ENCODE results near the gene GLIS1. TPM values are rescaled to one million over a fixed set of nuclear protein-coding genes. Genes with fewer than 3 reads are reported as not detected.

Gene GLIS1
- total RNA-seq, 1 experiment from 2014 or later = 0.28 TPM

GRCh38 chr1:53550201-53550741, 188.7 kb downstream of the GLIS1 start:
- DNase-seq = no peak
- no peak overlapping the region for H3K23ac ChIP-seq (ENCODE audit: insufficient read length, low read depth, low read length)
- no peak overlapping the region for H3K56ac ChIP-seq (ENCODE audit: insufficient read length, low read depth, low read length)
- no CpG with 5 or more reads among the region's 7 CpGs for WGBS (ENCODE audit: extremely low coverage, insufficient read length, low lambda C conversion rate)
- H2BK12ac ChIP-seq (ENCODE audit: insufficient read length, low read depth, low read length) = no peak overlapping the region
- no peak overlapping the region for H2BK120ac ChIP-seq (ENCODE audit: low read depth, low read length, poor library complexity, severe bottlenecking)
- H2BK15ac ChIP-seq (ENCODE audit: low read depth, low read length) = no peak overlapping the region
- no peaks in the 10 kb centered on the region for H4K20me1 ChIP-seq (ENCODE audit: control insufficient read depth, insufficient read depth, insufficient read length)
- Mint-ChIP-seq H3K4me1 (peaks cover 21 to 31% of the 10 kb centered on the region in 2 experiments), H3K27ac (no peak overlapping the region), H3K36me3 (ENCODE audit: insufficient read depth in 1 of 3, low read depth in 3 of 3) (no peaks in the 10 kb centered on the region; a peak in 1 of 7 replicates), H3K27me3 (ENCODE audit: low read depth) (peaks cover 23% of the 10 kb centered on the region), H3K4me3 (no peak overlapping the region), H3K9me3 (no peaks in the 10 kb centered on the region)
- no peaks in the 10 kb centered on the region for H3K23me2 ChIP-seq (ENCODE audit: insufficient read length, low read depth, low read length, poor library complexity, severe bottlenecking)
- no peak overlapping the region for H3K18ac ChIP-seq (ENCODE audit: insufficient read length, low read depth, low read length)
- no peaks in the 10 kb centered on the region for H3K79me1 ChIP-seq (ENCODE audit: insufficient read depth, low read depth, low read length, poor library complexity, severe bottlenecking)
- no peak overlapping the region for H3K4me2 ChIP-seq (ENCODE audit: insufficient read depth, insufficient read length, low read length)
- no peak overlapping the region for H2AFZ ChIP-seq (ENCODE audit: low read length)
- H3T11ph ChIP-seq (ENCODE audit: low read length) = no peak overlapping the region
- H3K14ac ChIP-seq (ENCODE audit: insufficient read depth, low read length) = no peak overlapping the region
- H3K9ac ChIP-seq (ENCODE audit: extremely low read depth, insufficient read length, low read length) = no peak overlapping the region
- no peak overlapping the region for H4K5ac ChIP-seq (ENCODE audit: insufficient read length, low read depth, low read length)
- no peak overlapping the region for H3K4ac ChIP-seq (ENCODE audit: low read depth, low read length)
- no peak overlapping the region for H2BK20ac ChIP-seq (ENCODE audit: low read depth, low read length, poor library complexity, severe bottlenecking)
- no peak overlapping the region for H2AK5ac ChIP-seq (ENCODE audit: insufficient read length, low read length)
- no peak overlapping the region for H4K91ac ChIP-seq (ENCODE audit: insufficient read length, low read depth, low read length)
- no peak for TF ChIP-seq CTCF (conservative IDR thresholded peaks at IDR 0.05)
- H2BK5ac ChIP-seq (ENCODE audit: insufficient read length, low read length) = no peak overlapping the region
- no peak overlapping the region for H3K27ac ChIP-seq (ENCODE audit: insufficient read length, low read depth, low read length)
- no peak overlapping the region for H4K8ac ChIP-seq (replicated peaks; ENCODE audit: insufficient read length, low read depth, low read length)
- H3K79me2 ChIP-seq (ENCODE audit: insufficient read depth, low read length) = no peaks in the 10 kb centered on the region
- H3K27me3 ChIP-seq (ENCODE audit: insufficient read depth, low read length) = no peaks in the 10 kb centered on the region
- H3K4me1 ChIP-seq (ENCODE audit: insufficient read depth, low read length) = peaks cover 7% of the 10 kb centered on the region; the same call in 1 of the 2 replicates
- H3K9me3 ChIP-seq (ENCODE audit: control insufficient read depth, low read depth, low read length) = no peaks in the 10 kb centered on the region
